ENCODE measurements around the gene SPTBN1.

The SPTBN1 gene

DNA sequence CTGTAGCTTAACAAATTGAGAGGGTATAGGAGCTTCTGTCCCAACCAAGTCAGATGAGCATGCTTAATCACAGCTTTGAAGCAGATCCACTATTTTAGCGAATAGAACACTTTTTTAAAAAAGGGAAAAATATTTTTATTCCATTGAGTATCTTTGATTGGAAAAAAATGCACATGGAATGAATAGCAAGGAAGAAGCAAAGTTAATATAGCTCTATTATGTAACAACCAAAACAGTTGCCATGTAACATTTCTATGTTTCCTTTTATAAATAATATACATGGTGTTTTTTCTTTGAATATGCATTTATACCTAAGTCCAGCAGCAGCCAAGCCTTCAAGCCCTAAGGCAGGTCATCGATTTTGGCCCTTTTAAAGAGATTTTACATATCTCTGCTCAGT, 21.4 kb upstream of the SPTBN1 start:
- no peak for DNase-seq

DNA sequence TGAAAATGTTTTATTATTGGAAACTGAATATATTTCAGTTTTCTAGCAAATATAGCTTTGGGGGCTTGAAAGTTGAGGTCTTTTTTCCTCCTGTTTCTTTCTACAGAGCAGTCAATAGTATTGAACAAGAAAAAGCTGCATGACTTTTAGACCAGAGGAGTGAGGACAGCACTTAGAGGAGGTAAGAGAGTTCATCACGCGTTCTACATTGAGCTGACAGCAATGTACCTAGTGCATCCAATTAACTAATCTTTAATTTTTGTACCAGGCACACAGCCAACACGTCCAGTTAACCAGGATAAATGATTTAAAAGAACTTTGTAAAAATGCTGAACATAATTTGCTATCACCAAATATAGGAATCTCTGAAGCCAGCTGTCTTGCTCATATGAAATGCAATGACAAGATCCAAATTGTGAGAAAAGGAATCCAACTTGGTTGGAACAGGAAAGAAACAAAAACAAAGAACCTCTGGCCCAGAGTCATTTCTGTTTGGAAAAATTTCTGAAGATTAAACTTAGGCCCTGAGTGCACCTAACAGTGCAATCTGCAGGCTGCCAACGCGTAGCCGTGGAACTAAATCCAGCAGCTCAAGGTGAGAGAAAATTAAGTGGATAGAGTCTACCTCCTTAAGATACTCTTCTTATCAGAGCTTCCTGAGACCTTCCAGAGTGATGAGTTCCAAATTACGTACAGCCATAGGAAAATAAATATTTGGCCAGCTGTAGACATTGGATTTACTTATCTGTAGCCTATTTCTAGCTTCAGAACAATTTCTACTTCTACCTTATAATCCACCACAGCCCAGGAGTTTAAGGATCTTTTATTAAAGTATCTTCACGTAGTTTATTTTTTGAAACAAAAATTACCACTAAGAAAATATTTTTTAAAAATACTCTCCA, 20.6 kb upstream of the SPTBN1 start:
- no peak for DNase-seq

DNA sequence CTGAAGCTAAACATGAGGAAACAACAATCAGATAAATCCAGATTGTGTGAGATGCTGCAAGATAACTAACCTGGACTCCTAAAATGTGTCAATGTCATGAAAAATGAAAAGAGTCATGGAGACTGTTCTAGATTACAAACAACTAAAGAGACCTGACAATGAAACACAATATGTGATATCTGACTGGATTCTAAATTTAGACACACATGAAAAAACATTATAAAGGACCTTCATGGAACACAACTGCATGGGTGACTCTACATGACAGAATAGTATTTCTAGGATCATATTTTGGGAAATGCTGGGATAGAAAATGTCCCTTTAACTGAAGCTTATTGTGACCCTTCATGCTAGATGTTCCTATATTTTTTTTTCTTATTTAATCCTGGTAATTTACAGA, 18.5 kb upstream of the SPTBN1 start:
- no peak for DNase-seq

DNA sequence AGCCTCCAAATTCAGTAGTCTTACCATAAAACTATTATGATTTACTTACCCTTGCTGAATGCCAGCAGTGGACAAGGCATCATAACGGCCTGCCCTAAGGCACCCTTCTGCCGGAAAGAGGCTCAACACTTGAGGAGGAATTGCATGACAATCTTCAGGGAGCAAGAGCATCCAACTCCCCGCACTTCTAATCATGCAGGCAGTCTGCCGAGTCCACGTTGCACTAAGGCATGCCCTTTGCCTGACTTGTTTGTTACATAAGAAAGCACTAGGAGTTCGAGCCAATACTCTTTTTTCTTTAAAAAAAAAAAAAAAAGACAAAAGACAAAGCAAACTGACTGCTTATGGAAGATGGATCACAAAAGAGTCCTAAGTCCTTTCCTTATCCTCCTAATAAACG, 17.9 kb upstream of the SPTBN1 start:
- no peak for DNase-seq

- no peak for DNase-seq
These were observed 16.5 kb upstream of the SPTBN1 start for GRCh38 chr2:54439582-54439981.

DNA sequence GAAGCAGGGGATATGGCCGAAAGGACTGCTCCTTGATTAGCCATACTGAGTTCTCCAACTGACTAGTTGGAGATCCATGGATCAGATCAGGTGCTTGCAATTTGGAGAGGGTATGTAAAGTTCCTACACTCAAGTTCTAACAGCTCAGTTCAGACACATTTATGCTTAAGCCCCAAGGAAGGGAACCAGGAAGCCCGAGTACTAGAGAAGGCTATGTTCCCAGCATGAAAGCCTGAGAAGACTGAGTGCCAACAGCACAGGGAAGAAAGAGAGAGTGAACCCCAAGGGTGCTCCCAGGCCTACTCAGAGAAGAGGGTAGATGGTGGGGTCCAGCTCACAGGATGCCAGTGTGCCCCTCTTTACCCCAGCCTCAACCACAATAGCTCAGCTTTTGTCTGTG, 16.1 kb upstream of the SPTBN1 start:
- DNase-seq: no peak

DNA sequence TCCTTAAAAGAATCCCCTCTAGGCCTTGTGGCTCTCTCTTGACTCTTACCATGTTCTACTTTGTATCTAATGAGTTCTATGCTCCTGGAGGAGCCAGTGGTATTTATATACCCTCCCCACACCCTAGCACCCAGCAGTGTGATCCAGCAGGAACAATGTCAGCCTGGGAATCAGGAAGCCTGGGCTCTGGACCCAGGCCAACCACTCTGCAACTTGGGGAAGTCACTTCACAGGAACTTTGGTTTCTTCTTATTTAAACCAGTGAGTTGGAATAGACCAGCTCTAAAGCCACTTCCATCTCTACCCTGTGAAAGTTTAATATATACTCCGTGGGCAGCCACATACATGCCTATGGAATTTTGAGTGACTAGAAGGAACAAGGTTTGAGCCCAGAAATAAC, 11.6 kb upstream of the SPTBN1 start:
- no peak for DNase-seq

GRCh38 chr2:54446122-54446521, 10.0 kb upstream of the SPTBN1 start:
- DNase-seq: no peak

GRCh38 chr2:54446625-54447024, 9.5 kb upstream of the SPTBN1 start:
- DNase-seq: no peak

- DNase-seq: no peak
These were observed 1.5 kb upstream of the SPTBN1 start for GRCh38 chr2:54454548-54455130.

DNA sequence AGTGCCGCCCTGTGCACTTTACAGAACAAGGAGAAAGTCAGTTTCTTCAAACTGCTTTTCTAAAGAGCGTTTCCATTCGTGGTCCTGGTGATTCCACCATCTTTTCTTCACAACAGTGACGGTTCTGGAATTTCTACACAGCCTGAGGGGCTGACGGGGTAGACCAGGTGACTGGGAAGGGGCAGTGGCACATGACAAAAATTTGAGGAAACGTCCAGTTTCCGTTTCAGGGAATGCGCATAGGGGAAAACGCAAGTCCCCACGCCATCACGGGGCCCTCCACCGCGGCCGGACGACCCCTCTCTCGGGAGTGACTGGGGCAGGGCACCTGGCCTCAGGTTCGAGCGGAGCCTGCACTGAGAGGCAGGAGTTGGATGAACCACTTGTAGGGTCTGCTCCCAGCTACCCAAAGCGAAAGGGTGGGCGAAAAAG, 980 bp upstream of the SPTBN1 start:
- DNase-seq: no peak

- DNase-seq: no peak
These were observed 160 bp downstream of the SPTBN1 start for GRCh38 chr2:54456362-54456611.

DNA sequence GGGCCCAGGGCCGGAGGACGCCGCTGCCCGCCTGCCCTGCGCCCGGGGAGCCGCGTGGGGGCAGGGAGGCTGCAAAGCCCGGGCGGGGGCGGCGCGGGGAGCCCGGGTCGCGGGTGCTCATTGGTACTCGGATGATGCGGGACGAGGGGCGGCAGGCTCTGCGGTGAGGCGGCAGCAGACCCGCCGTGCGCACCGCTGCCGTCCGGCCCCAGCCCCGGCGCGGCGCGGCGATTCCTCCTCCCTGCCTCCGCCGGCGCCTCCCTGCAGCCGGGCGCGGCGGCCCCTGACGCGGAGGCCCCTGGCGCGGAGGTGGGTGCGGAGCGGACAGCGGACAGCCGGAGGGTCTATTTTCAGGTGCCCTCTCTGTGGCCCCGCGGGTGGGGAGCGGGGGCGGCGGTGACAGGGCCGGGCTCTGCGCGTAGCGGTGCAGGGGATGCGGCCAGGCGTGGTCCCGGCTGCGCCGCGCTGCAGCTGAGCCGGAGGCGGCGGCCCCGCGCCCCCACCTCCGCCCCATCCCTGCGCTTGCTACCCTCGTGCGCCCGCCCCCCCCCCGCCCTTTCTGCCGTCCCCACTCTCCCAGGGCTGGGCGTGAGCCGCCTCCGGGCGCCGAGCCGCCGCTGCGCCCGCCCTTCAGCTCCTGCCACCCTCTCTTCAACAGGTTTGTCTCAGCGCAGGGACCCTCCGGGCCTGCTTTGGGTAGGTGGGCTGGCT, 640 bp downstream of the SPTBN1 start:
- peak; percentile 54 for DNase-seq

DNA sequence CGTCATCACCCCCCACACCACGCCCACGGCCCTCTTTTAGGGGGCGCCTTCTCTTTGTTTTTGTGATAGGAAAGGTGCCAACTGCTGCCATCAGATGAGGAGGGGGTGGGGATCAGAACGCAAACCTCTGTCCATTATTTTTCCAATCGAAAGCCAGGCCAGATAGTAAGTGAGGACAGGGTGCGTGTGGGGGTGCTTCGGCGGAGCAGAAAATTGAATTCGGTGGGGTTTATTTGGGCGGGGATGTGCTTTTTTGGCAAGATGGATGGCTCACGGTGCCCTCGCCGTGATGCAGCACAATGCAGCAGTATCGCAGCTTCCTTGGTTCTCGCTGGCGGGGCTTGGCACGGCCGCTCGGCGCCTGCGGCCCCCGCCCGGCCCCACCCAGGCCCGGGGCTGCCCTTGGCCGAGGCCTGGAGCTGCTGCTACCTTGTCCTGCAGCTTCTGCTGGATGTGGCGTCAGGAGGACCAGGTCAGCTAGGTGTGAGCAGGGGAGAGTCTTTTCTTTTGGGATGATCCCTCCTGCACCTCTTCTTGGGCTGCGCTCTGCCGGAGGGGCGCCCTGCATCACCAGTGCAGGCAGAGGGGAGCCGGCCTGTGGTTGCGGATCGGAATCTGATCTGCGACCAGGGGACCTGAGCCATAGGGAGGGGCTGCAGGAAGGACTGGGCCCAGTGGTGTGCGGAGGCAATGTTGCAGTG, 1.3 kb downstream of the SPTBN1 start:
- DNase-seq: peak; percentile 39

GRCh38 chr2:54459037-54459441, 2.9 kb downstream of the SPTBN1 start:
- peak; percentile 52 for DNase-seq

DNA sequence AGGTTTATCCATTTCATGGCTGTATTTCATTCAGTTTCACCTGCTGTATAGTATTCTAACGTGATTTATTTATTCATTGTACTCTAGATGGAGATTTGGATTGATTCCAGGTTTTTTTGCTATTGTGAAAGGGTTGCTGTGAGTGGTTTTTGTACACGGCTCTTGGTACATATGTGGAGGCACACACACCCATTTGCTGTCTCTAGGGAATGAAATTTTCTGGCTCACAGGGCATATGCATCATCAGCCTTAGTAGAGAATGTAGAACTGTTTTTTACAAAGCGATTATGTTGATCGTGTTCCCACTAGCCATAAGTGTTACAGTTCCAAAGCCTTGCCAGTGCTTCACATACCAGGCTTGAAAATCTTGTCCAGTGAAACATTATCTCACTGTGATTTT, 5.1 kb downstream of the SPTBN1 start:
- peak; percentile 65 for DNase-seq

DNA sequence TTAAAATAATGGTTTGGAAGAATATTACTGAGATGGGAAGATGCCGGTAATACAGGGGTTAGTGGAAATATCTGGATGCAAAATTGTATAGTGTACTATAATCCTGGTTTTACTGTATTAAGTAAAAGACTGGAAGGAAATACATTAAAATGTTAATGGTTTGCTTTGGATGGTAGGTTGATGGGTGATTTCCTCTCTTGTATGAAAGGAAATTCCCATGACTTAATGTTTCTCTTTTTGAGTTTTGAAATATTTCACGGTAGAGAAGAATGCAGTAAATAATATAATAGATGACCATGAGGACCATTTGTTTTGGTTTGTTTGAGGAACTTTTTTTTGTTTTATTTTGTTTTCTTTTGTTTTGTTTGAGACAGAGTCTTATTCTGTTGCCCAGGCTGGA, 8.2 kb downstream of the SPTBN1 start:
- DNase-seq: no peak

DNA sequence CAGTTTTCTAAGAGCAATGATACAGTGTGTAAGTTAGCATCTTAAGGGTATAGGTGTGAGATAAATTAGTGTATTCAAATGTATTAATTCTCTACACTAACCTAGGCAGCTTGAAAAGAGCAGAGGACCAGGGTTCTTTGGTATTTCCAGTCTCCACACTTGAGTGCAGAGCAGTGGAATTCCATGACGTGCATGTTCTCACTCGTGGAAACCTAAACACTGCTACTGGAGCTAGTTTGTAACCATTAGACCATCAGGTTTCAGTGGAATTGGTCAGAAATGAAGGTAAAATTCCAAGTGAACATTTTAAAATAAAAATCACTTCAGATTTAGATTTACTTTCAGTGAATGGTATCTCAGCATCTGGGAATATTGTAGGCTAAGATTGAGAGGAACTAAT, 9.0 kb downstream of the SPTBN1 start:
- no peak for DNase-seq

DNA sequence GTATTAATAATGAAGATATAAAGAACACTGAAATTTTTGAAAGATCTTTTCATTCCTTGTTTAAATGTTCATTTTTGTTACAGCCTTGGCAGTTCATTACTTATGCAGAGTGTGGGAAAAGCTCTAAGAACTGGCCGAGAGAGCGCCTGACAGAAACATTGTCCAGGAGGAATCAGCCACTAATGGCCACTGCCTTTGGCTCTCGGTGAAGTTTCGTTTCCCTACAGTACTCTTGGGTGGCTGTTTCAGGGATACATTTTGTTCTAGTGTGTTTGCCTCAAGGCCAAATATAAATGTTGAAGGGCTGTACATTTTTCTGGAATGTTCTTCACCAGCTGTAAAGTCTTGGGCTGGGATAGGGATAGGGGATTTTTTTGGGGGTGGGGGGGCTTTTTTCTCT, 10.7 kb downstream of the SPTBN1 start:
- no peak for DNase-seq

- DNase-seq: peak; percentile 76
These were observed 12.5 kb downstream of the SPTBN1 start for GRCh38 chr2:54468673-54469072.

GRCh38 chr2:54469484-54470053, 13.4 kb downstream of the SPTBN1 start:
- DNase-seq: no peak

DNA sequence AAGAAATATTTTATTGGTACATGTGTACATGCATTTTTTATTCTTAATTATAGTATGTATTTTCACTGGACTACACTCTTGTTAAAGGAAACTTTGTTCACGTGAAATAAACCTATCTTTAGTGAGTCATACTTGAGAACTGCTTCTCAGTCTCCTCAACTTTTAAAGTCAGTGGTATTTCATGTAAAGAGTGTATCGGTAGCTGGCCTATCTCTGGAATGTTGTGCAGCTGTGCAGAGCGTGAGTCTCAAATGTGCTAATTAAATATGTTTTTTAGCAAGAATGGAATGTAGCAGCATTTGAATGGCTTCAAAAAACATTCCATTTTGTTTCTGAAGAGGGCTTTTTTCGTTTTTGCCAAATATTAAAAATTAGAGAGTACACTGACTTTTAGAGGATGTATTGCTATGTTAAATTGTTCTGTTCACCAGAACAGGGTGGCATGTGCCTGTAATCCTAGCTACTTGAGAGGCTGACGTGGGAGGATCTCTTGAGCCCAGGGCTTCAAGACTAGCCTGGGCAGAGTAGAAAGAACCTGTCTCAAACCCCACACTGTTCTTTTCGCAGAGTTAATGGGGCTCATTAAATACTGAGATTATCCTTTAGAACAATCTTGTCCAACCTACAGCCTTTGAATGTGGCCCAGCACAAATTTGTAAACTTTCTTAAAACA, 14.3 kb downstream of the SPTBN1 start:
- peak; percentile 83 for DNase-seq
